Loucy (cell line): ENCODE data around the gene PHYHD1.

Source experiments
- CTCF ChIP-seq: fragments of 200-600 bp; sonication (generic); conservative IDR thresholded peaks from 2 replicates; pipeline ENCODE4 v1.5.1; 2014; ENCODE audit warnings: mild to moderate bottlenecking, antibody characterized with exemption, low read length
- EZH2phosphoT487 ChIP-seq: fragments of 200-600 bp; IDR thresholded peaks from 2 replicates; pipeline ENCODE4 v1.6.1; 2018; ENCODE audit warnings: antibody characterized with exemption, mild to moderate bottlenecking, moderate library complexity, borderline replicate concordance

DNA sequence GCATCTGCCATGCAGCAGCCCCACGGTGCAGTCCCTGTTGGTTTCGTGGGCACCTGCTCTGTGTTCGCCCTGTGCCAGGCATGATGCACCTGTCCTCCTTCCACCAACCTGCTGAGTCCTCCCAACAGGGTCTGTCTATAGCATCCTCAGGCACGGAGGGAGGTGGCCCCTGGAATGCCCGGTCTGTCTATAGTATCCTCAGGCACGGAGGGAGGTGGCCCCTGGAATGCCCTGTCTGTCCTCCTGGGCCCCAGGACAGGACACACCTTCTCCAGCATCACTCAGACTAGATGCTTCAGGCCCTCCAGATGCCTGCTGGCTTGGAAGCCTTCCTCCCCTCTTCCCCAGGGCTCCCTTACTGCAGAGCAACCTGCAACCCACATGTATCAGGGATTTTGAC, 9.9 kb upstream of the PHYHD1 start:
- TF ChIP-seq CTCF: no peak
- TF ChIP-seq EZH2phosphoT487: no peak
